NCI-H2029 (cell line): ENCODE results near the gene PPP1R16B.
A peak's percentile ranks its signal among the peaks of the same experiment; 100 is the strongest.
"Not testable (repeated sequence)": the region's sequence is repeated elsewhere in the genome, so short reads cannot be mapped to it uniquely, and the experiment has no call there.

Experiments used
- DNase-seq: peaks from one replicate; lab custom pipeline; 2025; lab: John Stamatoyannopoulos, UW

Gene PPP1R16B

GRCh38 chr20:38935285-38935684 is 129.8 kb downstream of the PPP1R16B start:
- no peak for DNase-seq

DNA sequence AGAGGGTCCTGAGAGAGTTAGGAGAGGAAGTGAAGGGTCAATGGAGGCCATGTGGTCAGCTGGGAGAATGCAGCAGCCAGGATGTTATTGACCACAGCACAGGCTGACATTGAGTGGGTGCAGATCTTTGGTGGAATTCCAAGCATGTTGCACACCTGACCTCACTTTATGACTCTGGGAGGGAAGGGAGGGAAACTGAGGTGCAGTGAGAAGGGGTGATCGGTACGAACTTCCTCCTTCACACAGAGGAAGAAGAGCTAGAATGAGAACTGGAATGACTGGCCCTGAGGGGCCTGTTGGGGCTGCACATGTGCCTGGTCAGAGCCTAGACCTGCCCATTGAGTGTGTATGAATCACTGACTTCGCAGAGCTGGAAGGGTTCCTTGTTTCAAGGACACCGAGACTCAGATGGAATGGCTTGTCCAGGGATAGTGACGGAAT is 130.5 kb downstream of the PPP1R16B start:
- DNase-seq = no peak

DNA sequence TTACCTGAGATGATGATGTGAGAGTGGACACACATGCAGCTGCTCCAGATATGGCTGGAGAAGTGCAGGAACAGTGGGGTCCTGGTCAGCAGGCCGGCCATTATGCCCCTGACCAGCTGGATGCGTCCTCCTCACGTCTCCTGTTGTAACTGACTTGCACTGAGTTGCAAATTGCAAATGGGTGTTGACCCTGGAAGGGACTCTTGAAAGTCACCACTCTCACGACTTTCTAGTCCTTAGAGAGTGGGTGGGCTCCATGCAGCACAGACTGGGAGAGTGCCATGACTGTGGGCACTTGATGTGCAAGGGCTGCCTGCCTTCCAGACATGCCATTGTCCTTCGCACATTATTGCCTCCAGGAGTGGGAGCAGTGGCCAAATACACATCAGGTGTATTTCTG is 131.5 kb downstream of the PPP1R16B start:
- no peak for DNase-seq

DNA sequence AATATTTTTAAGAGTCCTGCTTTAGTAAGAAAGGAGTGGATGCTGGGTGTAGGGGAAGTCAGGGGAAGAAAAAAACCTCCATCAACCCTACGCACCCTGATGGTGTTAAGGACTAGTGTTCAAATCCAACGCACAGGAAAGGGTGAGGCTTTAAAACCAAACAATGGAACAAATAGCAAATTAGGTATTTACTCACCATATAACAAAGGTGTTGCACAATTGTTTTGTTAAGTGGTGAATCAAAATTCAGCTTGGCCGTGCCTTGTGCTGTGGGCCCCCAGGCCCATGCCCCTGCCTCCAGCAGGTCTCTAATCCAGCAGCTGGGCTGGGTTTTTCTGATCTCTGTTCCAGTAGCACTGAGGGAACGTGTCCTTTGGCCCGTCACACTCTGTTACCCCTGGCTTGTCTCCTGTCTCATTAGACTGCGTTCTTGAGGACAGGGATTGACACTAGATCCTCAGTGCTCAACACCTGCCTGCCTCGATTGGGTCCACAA is 132.5 kb downstream of the PPP1R16B start:
- DNase-seq = peak; percentile 59

DNA sequence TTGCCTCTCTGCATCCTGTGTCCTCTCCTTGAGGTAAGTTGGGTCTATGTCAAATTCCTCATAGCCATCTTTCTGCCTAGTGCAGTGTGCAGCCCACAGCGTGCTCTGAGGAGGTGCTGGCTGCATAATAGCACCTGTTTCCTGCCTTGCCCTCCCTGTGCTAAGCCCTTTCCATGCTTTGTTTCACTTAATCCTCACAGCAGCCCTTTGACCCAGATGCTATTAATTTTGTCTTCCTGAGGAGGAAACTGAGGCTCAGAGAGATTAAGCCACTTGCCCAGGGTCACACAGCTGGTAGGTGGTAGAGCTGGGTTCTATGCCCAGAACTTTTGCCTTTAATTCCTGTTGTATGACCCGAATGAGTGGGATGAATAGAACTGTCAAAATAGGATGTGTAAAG is 134.2 kb downstream of the PPP1R16B start:
- DNase-seq = no peak

DNA sequence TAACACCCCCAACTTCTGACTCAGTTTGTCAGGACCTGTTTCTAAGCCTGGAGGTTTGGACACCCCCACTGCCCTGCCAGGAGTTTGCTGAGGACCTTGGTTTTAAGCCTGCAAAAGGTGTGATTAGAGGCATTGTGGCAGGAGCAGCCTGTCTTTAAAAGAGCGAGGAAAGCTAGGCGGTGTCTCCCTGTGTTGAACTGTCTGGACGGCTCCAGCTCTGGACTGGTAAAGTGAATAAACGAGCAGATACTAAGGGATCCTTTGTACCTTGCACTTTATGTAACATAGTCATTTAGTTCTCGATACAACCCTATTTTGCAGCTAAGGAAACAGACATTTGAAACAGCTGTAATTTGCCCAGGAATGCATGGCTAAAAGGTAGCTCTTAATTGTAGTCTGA is 135.1 kb downstream of the PPP1R16B start:
- no peak for DNase-seq

- peak; percentile 40 for DNase-seq
Observed at GRCh38 chr20:38941726-38942389, 136.4 kb downstream of the PPP1R16B start.

DNA sequence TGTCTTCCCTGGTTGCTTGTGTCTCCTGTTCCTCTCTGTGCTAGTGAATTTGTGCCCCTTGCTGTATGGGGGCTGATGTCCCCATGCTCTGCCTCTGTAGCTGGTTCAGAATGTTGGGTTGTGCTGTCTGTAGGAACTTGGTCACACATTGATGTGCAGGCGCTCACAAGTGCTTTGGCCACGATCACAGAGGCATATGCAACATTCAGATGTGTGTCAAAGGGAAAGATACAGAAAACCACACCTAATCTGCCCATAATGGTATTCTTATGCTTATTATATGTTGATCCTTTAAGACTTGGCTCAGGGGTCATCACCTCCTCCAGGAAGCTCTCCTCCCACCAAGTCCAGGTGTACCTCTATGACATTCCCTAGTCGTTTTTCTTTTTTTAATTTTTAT is 139.5 kb downstream of the PPP1R16B start:
- DNase-seq = no peak

DNA sequence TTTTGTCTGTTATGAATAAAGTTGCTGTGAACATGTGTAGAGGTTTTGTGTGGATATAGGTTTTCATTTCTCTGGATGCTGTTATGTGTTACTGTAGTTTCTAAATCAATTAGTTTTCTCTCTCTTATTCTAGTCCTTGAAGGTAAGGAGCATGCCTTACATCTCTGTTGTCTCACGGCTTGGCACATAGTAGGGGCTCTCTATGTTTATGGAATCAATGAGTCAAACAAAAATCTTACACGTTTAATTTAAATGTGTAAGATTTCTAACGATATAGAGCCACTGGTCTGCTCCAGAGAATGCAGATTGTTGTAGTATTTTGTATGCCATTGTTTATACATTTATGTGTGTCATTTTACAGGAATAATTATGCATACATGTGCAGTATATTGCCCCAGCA is 141.3 kb downstream of the PPP1R16B start:
- no peak for DNase-seq

GRCh38 chr20:38947931-38948362 is 142.4 kb downstream of the PPP1R16B start:
- no peak for DNase-seq

- no peak for DNase-seq
Observed at GRCh38 chr20:38950254-38950653, 144.8 kb downstream of the PPP1R16B start.

DNA sequence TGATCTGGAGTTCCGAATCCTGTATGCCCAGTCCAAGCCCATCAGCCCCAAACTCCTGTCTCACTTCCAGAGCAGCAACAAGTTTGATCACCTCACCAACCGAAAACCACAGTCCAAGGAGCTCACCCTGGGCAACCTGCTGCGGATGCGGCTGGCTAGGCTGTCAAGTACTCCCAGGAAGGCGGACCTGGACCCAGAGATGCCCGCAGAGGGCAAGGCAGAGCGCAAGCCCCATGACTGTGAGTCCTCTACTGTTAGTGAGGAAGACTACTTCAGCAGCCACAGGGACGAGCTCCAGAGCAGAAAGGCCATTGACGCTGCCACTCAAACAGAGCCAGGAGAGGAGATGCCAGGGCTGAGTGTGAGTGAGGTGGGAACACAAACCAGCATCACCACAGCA is 146.1 kb downstream of the PPP1R16B start:
- DNase-seq = no peak

DNA sequence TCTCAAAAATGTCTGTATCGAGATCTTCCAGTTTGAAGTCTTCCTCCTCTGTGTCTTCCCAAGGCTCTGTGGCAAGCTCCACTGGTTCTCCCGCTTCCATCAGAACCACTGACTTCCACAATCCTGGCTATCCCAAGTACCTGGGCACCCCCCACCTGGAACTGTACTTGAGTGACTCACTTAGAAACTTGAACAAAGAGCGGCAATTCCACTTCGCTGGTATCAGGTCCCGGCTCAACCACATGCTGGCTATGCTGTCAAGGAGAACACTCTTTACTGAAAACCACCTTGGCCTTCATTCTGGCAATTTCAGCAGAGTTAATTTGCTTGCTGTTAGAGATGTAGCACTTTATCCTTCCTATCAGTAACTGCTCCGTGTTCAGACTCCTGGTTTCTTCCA is 146.7 kb downstream of the PPP1R16B start:
- DNase-seq = no peak

- no peak for DNase-seq
Observed at GRCh38 chr20:38953630-38954340, 148.3 kb downstream of the PPP1R16B start.

- no peak for DNase-seq
Observed at GRCh38 chr20:38957235-38957876, 151.9 kb downstream of the PPP1R16B start.

GRCh38 chr20:38957915-38958485 is 152.5 kb downstream of the PPP1R16B start:
- DNase-seq = no peak

DNA sequence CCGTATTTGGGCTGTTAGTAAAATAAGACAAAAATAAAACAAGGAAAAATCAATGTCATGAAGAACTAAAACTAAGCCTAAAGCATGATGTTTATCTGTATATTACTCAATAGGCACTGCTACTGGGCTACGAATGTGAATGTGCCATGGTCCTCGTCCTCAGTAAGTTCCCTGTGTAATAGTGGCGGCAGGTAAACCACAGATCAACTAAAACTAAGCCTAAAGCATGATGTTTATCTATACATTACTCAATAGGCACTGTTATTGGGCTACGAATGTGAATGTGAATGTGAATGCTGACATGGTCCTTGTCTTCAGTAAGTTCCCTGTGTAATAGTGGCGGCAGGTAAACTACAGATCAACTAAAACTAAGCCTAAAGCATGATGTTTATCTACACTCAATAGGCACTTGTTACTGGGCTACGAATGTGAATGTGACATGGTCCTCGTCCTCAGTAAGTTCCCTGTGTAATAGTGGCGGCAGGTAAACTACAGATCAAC is 154.7 kb downstream of the PPP1R16B start:
- DNase-seq = not testable (repeated sequence)

DNA sequence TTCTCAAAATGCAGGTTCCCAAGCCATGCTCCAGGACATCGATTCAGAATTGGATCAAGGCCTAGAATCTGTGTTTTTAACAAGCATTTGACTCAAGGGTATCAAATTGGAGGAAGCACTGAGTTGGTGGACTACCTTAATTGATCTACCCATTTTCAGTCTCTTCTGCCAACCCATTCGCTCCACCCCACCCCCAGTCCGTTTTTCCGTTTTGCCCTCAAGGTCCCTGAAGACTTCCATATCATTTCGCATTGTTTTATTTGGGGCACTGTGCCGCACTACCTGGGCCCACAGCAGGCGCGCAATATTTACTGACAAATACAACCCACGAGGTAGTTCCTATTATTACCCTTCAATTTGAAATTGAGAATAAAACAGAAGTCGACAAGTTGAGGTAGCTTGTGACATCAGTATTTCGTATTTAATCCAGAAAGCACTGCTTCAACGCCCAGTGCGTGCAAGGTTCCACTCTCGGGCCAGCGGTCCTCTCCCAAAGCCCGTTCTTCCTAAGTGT is 156.1 kb downstream of the PPP1R16B start:
- DNase-seq = no peak

- peak; percentile 95 for DNase-seq
Observed at GRCh38 chr20:38962044-38962927, 156.8 kb downstream of the PPP1R16B start, which contains the start of gene DHX35. Gene DHX35, plus strand, starts transcription at chr20:38962344. Its CDS starts 24 bp downstream, at chr20:38962368.

- DNase-seq = no peak
Observed at GRCh38 chr20:38962928-38963401, 157.5 kb downstream of the PPP1R16B start.

DNA sequence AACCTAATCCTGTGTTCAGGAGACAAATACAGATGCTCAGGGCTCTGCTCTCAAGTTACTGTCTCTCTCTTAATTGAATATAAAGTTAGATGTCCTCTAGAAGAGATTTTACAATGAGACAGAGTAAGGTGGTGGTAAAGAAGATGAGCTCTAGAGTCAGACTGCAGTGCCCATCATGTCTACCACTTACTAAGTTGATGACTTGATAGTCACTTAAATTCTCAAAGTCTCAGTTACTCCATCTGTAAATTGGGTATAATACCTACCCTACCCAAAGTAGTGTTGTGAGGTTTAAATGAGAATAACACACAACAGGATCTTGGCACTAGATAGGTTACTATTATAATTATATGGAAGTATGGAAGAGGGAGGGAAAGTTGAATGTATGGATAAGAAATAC is 158.2 kb downstream of the PPP1R16B start:
- DNase-seq = no peak
